WTC11 (cell line): ENCODE results near the gene MCCC1. TPM values are rescaled to one million over a fixed set of nuclear protein-coding genes. Genes with fewer than 3 reads are reported as not detected.

Source experiments
- ATAC-seq: fragments of 200-7000 bp; cut with Tn5 transposase; 2 replicates; pipeline ENCODE4 v1.10.0; 2021; ENCODE audit warnings: mild to moderate bottlenecking, moderate library complexity
- CTCF ChIA-PET: fragments of 300-600 bp; sonication (Branson Sonifier 250); formaldehyde crosslinking; loops from one replicate; lab custom pipeline; 2021; ENCODE audit warnings: antibody characterized with exemption; lab: Charles Lee
- POLR2A ChIA-PET: fragments of 350-600 bp; sonication (Branson Sonifier 250); formaldehyde crosslinking; loops from one replicate; lab custom pipeline; 2021; ENCODE audit warnings: antibody characterized with exemption; lab: Charles Lee
- DNase-seq: peaks from one replicate; pipeline ENCODE4 v3.0.0; 2021; ENCODE audit warnings: low spot score
- H3K27ac Mint-ChIP-seq: 2 replicates; pipeline ENCODE4 v1.8.0; 2021; ENCODE audit warnings: mixed read lengths
- H3K27me3 Mint-ChIP-seq: 2 replicates; pipeline ENCODE4 v1.8.0; 2021; ENCODE audit warnings: low read depth, mild to moderate bottlenecking, moderate library complexity, mixed read lengths
- H3K36me3 Mint-ChIP-seq: 2 replicates; pipeline ENCODE4 v1.8.0; 2021; ENCODE audit warnings: mixed read lengths
- H3K4me1 Mint-ChIP-seq: 2 replicates; pipeline ENCODE4 v1.8.0; 2022; ENCODE audit warnings: mixed read lengths
- H3K4me3 Mint-ChIP-seq: 2 replicates; pipeline ENCODE4 v1.8.0; 2021; ENCODE audit warnings: mild to moderate bottlenecking, moderate library complexity, mixed read lengths
- H3K9me3 Mint-ChIP-seq: 2 replicates; pipeline ENCODE4 v1.8.0; 2021; ENCODE audit warnings: mixed read lengths
- ATF1 ChIP-seq: sonication (generic); formaldehyde crosslinking; IDR thresholded peaks from 2 replicates; pipeline ENCODE4 v1.8.1; 2023; ENCODE audit warnings: mild to moderate bottlenecking, moderate library complexity, missing genetic modification reagents
- SP1 ChIP-seq: sonication (generic); formaldehyde crosslinking; conservative IDR thresholded peaks from 2 replicates; pipeline ENCODE4 v1.8.1; 2022; ENCODE audit warnings: missing genetic modification reagents
- TEAD4 ChIP-seq: sonication (generic); formaldehyde crosslinking; IDR thresholded peaks from 2 replicates; pipeline ENCODE4 v1.8.0; 2022; ENCODE audit warnings: mild to moderate bottlenecking, missing genetic modification reagents
- ZBTB21 ChIP-seq: sonication (generic); formaldehyde crosslinking; IDR thresholded peaks from 2 replicates; pipeline ENCODE4 v1.8.1; 2023; ENCODE audit warnings: mild to moderate bottlenecking, missing genetic modification reagents, borderline replicate concordance
- ZNF232 ChIP-seq: sonication (generic); formaldehyde crosslinking; IDR thresholded peaks from 2 replicates; pipeline ENCODE4 v1.8.0; 2022; ENCODE audit warnings: mild to moderate bottlenecking, missing genetic modification reagents
- ZNF317 ChIP-seq: sonication (generic); formaldehyde crosslinking; IDR thresholded peaks from 2 replicates; pipeline ENCODE4 v1.8.1; 2023; ENCODE audit warnings: low read depth, mild to moderate bottlenecking, moderate library complexity, missing genetic modification reagents, borderline replicate concordance
- ZNF396 ChIP-seq: fragments of 250-450 bp; sonication (Bioruptor Pico); IDR thresholded peaks from 2 replicates; pipeline ENCODE4 v1.8.0; 2021; ENCODE audit warnings: mild to moderate bottlenecking, moderate library complexity, borderline replicate concordance
- ZNF416 ChIP-seq: fragments of 250-450 bp; sonication (Bioruptor Pico); IDR thresholded peaks from 2 replicates; pipeline ENCODE4 v1.9.0; 2021; ENCODE audit warnings: mild to moderate bottlenecking, inconsistent platforms
- total RNA-seq: library from RNA; stranded (reverse); gene quantifications from 3 replicates; pipeline ENCODE4 v1.2.3, GENCODE V29; 2021
- TF ChIP-seq, protein P1 (sequence below): sonication (generic); formaldehyde crosslinking; IDR thresholded peaks from 2 replicates; pipeline ENCODE4 v1.8.1; 2022; ENCODE audit warnings: low read depth, mild to moderate bottlenecking, moderate library complexity, missing genetic modification reagents, borderline replicate concordance
- TF ChIP-seq, protein P2 (sequence below): sonication (generic); formaldehyde crosslinking; IDR thresholded peaks from 2 replicates; pipeline ENCODE4 v1.8.0; 2022; ENCODE audit warnings: mild to moderate bottlenecking, missing genetic modification reagents
- TF ChIP-seq, protein P3 (sequence below): sonication (generic); formaldehyde crosslinking; IDR thresholded peaks from 2 replicates; pipeline ENCODE4 v1.8.0; 2023; ENCODE audit warnings: missing genetic modification reagents
- TF ChIP-seq, protein P4 (sequence below): sonication (generic); formaldehyde crosslinking; IDR thresholded peaks from 2 replicates; pipeline ENCODE4 v1.8.1; 2023; ENCODE audit warnings: mild to moderate bottlenecking, missing genetic modification reagents
- TF ChIP-seq, protein P5 (sequence below): fragments of 250-450 bp; sonication (Bioruptor Pico); IDR thresholded peaks from 2 replicates; pipeline ENCODE4 v1.8.0; 2021; ENCODE audit warnings: mild to moderate bottlenecking
- TF ChIP-seq, protein P6 (sequence below): fragments of 250-450 bp; sonication (Bioruptor Pico); IDR thresholded peaks from 2 replicates; pipeline ENCODE4 v1.9.0; 2021; ENCODE audit warnings: mild to moderate bottlenecking
- TF ChIP-seq, protein P7 (sequence below): sonication (generic); formaldehyde crosslinking; IDR thresholded peaks from 2 replicates; pipeline ENCODE4 v1.8.1; 2023; ENCODE audit warnings: mild to moderate bottlenecking, missing genetic modification reagents, borderline replicate concordance
- TF ChIP-seq, protein P8 (sequence below): sonication (generic); formaldehyde crosslinking; IDR thresholded peaks from 2 replicates; pipeline ENCODE4 v1.8.0; 2022; ENCODE audit warnings: missing genetic modification reagents

The MCCC1 gene
- total RNA-seq, 1 experiment from 2014 or later, result 19.5 TPM

DNA sequence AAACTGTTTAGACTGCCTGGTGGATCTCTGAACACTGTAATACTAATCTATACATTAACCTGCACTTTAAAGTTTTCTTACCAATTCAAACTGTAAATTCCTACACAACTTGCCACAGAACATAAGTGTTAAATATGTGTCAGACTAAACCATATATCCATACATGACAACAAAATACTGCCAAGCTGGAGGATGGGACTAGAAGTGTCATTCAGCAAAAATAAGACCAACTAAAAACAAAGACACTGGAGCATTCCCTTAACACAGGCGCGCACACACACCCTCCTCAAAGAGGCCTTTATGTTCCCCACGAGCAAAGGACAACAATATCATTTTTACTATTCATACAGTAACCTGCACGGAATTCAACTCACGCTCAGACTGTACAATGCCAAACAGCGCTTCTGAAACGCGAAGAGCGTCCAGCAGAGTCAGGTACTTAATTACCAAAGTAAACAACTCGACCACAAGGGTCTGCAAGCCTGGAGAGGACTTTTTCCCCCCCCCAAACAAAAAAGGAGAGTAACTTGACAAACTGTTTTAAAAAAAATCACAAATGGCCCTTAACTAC is 120.1 kb downstream of the MCCC1 start (continued):
- TF ChIP-seq, protein P1, sequence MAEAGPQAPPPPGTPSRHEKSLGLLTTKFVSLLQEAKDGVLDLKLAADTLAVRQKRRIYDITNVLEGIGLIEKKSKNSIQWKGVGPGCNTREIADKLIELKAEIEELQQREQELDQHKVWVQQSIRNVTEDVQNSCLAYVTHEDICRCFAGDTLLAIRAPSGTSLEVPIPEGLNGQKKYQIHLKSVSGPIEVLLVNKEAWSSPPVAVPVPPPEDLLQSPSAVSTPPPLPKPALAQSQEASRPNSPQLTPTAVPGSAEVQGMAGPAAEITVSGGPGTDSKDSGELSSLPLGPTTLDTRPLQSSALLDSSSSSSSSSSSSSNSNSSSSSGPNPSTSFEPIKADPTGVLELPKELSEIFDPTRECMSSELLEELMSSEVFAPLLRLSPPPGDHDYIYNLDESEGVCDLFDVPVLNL (CRISPR knock-in tag), result no peak
- TF ChIP-seq ZNF232 (CRISPR knock-in tag), result no peak

DNA sequence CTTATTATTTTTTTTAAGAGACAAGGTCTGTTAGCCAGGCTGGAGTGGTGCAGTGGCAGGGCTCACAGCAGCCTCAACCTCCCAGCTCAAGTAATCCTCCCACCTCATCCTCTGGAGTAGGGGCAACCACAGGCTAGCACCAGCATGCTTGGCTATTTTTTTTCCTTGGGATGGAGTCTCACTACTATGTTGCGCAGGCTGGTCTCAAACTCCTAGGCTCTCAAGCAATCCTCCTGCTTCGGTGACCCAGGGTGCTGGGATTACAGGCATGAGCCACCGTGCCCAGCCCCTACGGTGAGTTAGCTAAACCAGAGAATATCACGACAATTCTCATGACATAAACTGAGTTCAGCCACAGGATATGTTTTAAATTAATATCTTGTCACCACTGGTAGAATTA is 120.9 kb downstream of the MCCC1 start:
- ATAC-seq (no peak), DNase-seq (no peak)
- Mint-ChIP-seq H3K36me3 (no peaks in the 10 kb centered on the region), H3K27me3 (no peaks in the 10 kb centered on the region), H3K9me3 (no peaks in the 10 kb centered on the region), H3K4me1 (peaks cover 27% of the 10 kb centered on the region), H3K27ac (no peak overlapping the region), H3K4me3 (peak overlapping the region; percentile 94)
- POLR2A ChIA-PET, result no interaction called here
- CTCF ChIA-PET, result interaction anchor here (0.7 to 1.4 kb wide), 2 partner anchors 69 to 107 kb away, joined by 3 read pairs; no protein-coding TSS in a partner anchor
- TF ChIP-seq, protein P2, sequence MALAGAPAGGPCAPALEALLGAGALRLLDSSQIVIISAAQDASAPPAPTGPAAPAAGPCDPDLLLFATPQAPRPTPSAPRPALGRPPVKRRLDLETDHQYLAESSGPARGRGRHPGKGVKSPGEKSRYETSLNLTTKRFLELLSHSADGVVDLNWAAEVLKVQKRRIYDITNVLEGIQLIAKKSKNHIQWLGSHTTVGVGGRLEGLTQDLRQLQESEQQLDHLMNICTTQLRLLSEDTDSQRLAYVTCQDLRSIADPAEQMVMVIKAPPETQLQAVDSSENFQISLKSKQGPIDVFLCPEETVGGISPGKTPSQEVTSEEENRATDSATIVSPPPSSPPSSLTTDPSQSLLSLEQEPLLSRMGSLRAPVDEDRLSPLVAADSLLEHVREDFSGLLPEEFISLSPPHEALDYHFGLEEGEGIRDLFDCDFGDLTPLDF, result no peak
- TF ChIP-seq, protein P3, sequence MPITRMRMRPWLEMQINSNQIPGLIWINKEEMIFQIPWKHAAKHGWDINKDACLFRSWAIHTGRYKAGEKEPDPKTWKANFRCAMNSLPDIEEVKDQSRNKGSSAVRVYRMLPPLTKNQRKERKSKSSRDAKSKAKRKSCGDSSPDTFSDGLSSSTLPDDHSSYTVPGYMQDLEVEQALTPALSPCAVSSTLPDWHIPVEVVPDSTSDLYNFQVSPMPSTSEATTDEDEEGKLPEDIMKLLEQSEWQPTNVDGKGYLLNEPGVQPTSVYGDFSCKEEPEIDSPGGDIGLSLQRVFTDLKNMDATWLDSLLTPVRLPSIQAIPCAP, result no peak
- TF ChIP-seq ZNF396 (no peak), TEAD4 (CRISPR knock-in tag) (no peak), ZBTB21 (CRISPR knock-in tag) (no peak), ZNF416 (CRISPR knock-in tag) (no peak), ATF1 (CRISPR knock-in tag) (no peak), ZNF317 (CRISPR knock-in tag) (no peak), SP1 (CRISPR knock-in tag) (no peak)
- TF ChIP-seq, protein P4, sequence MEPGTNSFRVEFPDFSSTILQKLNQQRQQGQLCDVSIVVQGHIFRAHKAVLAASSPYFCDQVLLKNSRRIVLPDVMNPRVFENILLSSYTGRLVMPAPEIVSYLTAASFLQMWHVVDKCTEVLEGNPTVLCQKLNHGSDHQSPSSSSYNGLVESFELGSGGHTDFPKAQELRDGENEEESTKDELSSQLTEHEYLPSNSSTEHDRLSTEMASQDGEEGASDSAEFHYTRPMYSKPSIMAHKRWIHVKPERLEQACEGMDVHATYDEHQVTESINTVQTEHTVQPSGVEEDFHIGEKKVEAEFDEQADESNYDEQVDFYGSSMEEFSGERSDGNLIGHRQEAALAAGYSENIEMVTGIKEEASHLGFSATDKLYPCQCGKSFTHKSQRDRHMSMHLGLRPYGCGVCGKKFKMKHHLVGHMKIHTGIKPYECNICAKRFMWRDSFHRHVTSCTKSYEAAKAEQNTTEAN (CRISPR knock-in tag), result no peak
- TF ChIP-seq, protein P5, sequence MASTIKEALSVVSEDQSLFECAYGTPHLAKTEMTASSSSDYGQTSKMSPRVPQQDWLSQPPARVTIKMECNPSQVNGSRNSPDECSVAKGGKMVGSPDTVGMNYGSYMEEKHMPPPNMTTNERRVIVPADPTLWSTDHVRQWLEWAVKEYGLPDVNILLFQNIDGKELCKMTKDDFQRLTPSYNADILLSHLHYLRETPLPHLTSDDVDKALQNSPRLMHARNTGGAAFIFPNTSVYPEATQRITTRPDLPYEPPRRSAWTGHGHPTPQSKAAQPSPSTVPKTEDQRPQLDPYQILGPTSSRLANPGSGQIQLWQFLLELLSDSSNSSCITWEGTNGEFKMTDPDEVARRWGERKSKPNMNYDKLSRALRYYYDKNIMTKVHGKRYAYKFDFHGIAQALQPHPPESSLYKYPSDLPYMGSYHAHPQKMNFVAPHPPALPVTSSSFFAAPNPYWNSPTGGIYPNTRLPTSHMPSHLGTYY (CRISPR knock-in tag), result no peak
- TF ChIP-seq, protein P6, sequence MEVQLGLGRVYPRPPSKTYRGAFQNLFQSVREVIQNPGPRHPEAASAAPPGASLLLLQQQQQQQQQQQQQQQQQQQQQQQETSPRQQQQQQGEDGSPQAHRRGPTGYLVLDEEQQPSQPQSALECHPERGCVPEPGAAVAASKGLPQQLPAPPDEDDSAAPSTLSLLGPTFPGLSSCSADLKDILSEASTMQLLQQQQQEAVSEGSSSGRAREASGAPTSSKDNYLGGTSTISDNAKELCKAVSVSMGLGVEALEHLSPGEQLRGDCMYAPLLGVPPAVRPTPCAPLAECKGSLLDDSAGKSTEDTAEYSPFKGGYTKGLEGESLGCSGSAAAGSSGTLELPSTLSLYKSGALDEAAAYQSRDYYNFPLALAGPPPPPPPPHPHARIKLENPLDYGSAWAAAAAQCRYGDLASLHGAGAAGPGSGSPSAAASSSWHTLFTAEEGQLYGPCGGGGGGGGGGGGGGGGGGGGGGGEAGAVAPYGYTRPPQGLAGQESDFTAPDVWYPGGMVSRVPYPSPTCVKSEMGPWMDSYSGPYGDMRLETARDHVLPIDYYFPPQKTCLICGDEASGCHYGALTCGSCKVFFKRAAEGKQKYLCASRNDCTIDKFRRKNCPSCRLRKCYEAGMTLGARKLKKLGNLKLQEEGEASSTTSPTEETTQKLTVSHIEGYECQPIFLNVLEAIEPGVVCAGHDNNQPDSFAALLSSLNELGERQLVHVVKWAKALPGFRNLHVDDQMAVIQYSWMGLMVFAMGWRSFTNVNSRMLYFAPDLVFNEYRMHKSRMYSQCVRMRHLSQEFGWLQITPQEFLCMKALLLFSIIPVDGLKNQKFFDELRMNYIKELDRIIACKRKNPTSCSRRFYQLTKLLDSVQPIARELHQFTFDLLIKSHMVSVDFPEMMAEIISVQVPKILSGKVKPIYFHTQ (CRISPR knock-in tag), result no peak
- TF ChIP-seq, protein P7, sequence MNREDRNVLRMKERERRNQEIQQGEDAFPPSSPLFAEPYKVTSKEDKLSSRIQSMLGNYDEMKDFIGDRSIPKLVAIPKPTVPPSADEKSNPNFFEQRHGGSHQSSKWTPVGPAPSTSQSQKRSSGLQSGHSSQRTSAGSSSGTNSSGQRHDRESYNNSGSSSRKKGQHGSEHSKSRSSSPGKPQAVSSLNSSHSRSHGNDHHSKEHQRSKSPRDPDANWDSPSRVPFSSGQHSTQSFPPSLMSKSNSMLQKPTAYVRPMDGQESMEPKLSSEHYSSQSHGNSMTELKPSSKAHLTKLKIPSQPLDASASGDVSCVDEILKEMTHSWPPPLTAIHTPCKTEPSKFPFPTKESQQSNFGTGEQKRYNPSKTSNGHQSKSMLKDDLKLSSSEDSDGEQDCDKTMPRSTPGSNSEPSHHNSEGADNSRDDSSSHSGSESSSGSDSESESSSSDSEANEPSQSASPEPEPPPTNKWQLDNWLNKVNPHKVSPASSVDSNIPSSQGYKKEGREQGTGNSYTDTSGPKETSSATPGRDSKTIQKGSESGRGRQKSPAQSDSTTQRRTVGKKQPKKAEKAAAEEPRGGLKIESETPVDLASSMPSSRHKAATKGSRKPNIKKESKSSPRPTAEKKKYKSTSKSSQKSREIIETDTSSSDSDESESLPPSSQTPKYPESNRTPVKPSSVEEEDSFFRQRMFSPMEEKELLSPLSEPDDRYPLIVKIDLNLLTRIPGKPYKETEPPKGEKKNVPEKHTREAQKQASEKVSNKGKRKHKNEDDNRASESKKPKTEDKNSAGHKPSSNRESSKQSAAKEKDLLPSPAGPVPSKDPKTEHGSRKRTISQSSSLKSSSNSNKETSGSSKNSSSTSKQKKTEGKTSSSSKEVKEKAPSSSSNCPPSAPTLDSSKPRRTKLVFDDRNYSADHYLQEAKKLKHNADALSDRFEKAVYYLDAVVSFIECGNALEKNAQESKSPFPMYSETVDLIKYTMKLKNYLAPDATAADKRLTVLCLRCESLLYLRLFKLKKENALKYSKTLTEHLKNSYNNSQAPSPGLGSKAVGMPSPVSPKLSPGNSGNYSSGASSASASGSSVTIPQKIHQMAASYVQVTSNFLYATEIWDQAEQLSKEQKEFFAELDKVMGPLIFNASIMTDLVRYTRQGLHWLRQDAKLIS, result no peak
- TF ChIP-seq, protein P8, sequence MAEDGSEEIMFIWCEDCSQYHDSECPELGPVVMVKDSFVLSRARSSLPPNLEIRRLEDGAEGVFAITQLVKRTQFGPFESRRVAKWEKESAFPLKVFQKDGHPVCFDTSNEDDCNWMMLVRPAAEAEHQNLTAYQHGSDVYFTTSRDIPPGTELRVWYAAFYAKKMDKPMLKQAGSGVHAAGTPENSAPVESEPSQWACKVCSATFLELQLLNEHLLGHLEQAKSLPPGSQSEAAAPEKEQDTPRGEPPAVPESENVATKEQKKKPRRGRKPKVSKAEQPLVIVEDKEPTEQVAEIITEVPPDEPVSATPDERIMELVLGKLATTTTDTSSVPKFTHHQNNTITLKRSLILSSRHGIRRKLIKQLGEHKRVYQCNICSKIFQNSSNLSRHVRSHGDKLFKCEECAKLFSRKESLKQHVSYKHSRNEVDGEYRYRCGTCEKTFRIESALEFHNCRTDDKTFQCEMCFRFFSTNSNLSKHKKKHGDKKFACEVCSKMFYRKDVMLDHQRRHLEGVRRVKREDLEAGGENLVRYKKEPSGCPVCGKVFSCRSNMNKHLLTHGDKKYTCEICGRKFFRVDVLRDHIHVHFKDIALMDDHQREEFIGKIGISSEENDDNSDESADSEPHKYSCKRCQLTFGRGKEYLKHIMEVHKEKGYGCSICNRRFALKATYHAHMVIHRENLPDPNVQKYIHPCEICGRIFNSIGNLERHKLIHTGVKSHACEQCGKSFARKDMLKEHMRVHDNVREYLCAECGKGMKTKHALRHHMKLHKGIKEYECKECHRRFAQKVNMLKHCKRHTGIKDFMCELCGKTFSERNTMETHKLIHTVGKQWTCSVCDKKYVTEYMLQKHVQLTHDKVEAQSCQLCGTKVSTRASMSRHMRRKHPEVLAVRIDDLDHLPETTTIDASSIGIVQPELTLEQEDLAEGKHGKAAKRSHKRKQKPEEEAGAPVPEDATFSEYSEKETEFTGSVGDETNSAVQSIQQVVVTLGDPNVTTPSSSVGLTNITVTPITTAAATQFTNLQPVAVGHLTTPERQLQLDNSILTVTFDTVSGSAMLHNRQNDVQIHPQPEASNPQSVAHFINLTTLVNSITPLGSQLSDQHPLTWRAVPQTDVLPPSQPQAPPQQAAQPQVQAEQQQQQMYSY, result no peak
